ENCODE results near the gene F8. TPM values are rescaled to one million over a fixed set of nuclear protein-coding genes. Genes with fewer than 3 reads are reported as not detected.
A peak's percentile ranks its signal among the peaks of the same experiment; 100 is the strongest.

The F8 gene
- total RNA-seq, 1 donor from 2014 or later: 1.3 TPM

DNA sequence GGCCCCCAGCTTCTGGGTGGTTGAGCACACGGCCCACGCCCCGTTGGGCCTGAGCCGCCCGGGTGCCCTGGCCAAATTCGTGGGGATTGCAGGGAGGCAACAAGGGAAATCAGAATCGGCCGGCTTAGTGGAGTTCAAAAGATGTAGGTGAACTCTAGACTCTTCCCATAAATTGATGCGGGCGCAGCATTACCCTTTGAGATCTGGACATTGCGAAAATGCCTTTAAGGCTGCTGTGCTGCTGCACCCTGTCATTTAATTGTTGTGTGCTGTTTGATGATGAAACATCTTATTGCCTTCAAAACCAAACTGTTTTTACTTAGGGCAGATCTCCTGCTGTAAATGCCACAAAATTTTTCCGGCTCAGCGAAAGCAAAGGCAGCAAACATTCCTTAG is 216.8 kb downstream of the F8 start:
- no peak for DNase-seq (ENCODE audit: extremely low spot score, unreplicated experiment)
- TF ChIP-seq, protein P1, sequence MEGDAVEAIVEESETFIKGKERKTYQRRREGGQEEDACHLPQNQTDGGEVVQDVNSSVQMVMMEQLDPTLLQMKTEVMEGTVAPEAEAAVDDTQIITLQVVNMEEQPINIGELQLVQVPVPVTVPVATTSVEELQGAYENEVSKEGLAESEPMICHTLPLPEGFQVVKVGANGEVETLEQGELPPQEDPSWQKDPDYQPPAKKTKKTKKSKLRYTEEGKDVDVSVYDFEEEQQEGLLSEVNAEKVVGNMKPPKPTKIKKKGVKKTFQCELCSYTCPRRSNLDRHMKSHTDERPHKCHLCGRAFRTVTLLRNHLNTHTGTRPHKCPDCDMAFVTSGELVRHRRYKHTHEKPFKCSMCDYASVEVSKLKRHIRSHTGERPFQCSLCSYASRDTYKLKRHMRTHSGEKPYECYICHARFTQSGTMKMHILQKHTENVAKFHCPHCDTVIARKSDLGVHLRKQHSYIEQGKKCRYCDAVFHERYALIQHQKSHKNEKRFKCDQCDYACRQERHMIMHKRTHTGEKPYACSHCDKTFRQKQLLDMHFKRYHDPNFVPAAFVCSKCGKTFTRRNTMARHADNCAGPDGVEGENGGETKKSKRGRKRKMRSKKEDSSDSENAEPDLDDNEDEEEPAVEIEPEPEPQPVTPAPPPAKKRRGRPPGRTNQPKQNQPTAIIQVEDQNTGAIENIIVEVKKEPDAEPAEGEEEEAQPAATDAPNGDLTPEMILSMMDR (conservative IDR thresholded peaks at IDR 0.05): no peak
- Mint-ChIP-seq H3K27ac (no peak overlapping the region), H3K27me3 (peaks cover 16% of the 10 kb centered on the region), H3K36me3 (no peaks in the 10 kb centered on the region), H3K4me1 (ENCODE audit: unreplicated experiment) (no peaks in the 10 kb centered on the region), H3K4me3 (peak overlapping the region; percentile 84), H3K9me3 (peaks cover 5% of the 10 kb centered on the region)

DNA sequence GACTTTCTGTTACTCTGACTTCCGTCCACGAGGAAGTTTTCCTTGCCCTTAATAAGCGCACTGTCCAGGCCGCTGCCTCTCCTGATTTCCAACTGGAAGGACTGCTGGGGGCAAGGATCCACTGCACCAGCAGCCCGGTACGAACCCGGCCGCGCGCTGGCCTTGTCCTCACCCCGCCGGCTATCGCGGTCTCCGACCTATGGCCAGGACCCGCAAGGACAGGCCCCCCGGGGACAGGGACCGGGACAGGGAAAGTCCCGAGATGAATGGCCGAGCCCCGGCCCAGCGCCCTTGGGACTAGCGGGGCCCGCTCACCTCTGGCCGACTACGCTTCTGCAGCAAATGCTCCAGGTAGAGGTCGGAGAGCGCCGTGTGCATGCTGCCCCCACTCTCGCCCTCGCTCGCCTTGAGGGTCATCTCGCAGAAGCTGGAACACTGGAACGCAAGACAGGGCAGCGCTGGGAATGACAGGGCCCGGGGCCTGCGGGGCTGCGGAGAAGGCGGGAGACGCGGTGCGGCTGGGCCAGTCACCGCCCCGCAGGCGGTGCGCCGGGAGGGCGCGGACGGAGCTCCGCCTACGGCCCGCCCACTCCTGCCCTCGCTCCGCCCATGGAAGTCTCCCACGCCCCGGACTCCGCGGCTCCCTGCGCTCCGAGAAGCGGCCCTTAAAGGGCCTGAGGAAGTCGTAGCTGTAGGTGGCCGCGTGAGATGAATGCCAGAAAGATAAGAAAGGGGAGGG is 217.4 kb downstream of the F8 start, which contains the start of gene MPP1:
MPP1 (minus strand) TSS at position 529 of the 739 bp plus-strand sequence; CDS start at position 417, 112 bp downstream.
- Mint-ChIP-seq H3K4me3 (peak within 1 kb of the TSS; percentile 84), H3K9me3 (peaks cover 5% of the 10 kb centered on the region), H3K4me1 (ENCODE audit: unreplicated experiment) (peaks cover 3% of the 10 kb centered on the region), H3K27me3 (peaks cover 16% of the 10 kb centered on the region), H3K27ac (no peak within 1 kb of the TSS), H3K36me3 (no peaks in the 10 kb centered on the region)
- DNase-seq (ENCODE audit: extremely low spot score, unreplicated experiment): peak; percentile 76
- TF ChIP-seq, protein P1 (conservative IDR thresholded peaks at IDR 0.05): no peak

DNA sequence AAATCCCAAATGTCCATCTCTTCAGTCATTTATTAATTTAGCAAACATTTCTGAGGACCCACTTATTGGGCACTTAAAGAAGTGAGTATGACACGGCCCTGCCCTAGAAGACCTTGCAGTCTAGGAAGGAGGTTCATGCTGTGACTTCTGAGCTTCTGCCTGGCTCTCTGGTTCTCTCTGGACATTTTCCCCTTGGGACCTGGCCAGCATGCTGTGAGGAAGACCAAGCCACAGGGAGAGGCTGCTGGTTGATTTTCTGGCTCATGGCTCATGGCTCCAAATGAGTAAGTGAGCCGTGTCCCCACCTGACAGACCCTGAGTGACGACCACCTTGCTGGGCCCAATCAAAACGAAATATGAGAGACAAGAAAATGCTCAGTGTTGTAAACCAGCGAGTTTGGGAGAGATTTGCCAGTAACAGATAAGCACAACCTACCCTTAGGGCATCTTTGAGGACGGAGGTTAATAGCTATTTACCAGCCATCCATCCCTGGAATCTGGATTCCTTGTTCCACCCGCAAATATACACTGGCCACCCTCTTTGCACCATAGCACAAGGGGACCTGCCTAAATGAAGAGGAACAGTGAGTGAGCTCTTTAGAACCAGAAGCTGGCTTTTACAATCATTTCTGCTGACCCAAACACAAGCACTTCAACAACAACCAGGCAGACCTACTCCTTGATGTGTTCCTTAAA is 218.1 kb downstream of the F8 start:
- TF ChIP-seq, protein P1 (conservative IDR thresholded peaks at IDR 0.05): no peak
- H3K36me3 Mint-ChIP-seq: no peaks in the 10 kb centered on the region
- no peak overlapping the region for H3K27ac Mint-ChIP-seq
- no peak for DNase-seq (ENCODE audit: extremely low spot score, unreplicated experiment)
- peak overlapping the region; percentile 84 for H3K4me3 Mint-ChIP-seq
- peaks cover 5% of the 10 kb centered on the region for H3K9me3 Mint-ChIP-seq
- peaks cover 16% of the 10 kb centered on the region for H3K27me3 Mint-ChIP-seq
- peaks cover 10% of the 10 kb centered on the region for H3K4me1 Mint-ChIP-seq (ENCODE audit: unreplicated experiment)

DNA sequence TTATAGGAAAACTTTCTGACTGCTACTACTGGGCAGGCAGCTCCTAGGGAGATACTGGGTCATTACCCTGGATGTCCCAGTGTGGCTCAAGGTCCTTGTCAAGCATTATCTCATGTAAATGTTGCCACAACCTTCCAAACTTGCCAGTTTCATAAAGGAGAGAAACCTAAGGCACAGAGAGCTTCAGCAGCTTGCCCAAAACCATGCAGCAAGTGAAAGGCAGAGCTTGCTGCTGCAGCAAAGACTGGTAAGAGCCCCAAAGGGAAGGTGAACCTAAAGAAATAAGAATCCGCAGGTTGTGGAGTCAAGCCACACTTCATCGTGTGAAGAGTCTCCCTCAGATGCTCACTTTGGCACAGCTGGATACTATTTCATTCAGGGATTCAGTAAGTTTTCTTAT is 219.6 kb downstream of the F8 start:
- TF ChIP-seq, protein P1 (conservative IDR thresholded peaks at IDR 0.05): no peak
- Mint-ChIP-seq H3K27ac (no peak overlapping the region), H3K27me3 (peaks cover 16% of the 10 kb centered on the region), H3K4me3 (no peak overlapping the region), H3K9me3 (peaks cover 5% of the 10 kb centered on the region), H3K36me3 (no peaks in the 10 kb centered on the region), H3K4me1 (ENCODE audit: unreplicated experiment) (peaks cover 14% of the 10 kb centered on the region)
- DNase-seq (ENCODE audit: extremely low spot score, unreplicated experiment): no peak

DNA sequence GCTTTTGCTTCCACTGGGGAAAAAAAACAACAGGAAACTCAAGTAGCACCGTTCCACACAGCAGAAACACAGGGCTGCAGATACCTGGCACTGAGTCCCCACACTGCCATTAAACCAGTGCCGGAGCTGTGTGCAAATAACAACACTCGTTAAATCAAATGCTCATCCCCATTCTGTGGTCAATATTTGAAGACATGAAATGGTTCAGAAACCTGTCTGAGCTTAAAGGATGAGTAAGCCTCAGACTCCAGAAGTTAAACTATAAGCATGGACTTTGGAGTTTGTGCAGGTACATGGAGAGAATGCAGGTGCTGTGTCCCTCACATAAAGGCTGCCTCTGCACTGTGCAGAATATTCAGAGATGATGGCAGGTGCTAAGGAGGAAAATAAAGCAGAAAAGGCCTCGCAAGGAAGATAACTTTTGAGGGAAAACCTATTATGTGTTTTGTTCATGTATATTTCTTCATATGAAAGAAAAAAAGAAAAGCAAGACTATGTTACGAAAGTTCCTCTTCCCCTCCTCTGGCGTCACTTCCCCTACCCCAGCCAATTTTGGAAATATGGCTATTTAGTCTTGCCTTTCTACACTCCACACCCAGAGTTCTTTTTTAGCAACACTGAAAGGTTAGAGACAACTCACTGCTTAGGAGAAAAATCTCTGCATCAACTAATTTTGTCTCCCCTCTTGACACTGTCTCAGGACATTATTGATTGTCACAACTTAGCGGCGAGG is 221.9 kb downstream of the F8 start:
- H3K9me3 Mint-ChIP-seq: no peaks in the 10 kb centered on the region

More for the DNA sequence above, 221.9 kb downstream of the F8 start:
- no peak overlapping the region for H3K27ac Mint-ChIP-seq
- H3K27me3 Mint-ChIP-seq: peaks cover 13% of the 10 kb centered on the region
- TF ChIP-seq, protein P1 (conservative IDR thresholded peaks at IDR 0.05): no peak
- no peaks in the 10 kb centered on the region for H3K36me3 Mint-ChIP-seq
- H3K4me1 Mint-ChIP-seq (ENCODE audit: unreplicated experiment): peaks cover 14% of the 10 kb centered on the region
- H3K4me3 Mint-ChIP-seq: no peak overlapping the region
- no peak for DNase-seq (ENCODE audit: extremely low spot score, unreplicated experiment)
